ENCODE results near the gene OR2M4. TPM values are rescaled to one million over a fixed set of nuclear protein-coding genes. Genes with fewer than 3 reads are reported as not detected.
"Not testable (repeated sequence)": the region's sequence is repeated elsewhere in the genome, so short reads cannot be mapped to it uniquely, and the experiment has no call there.

OR2M4 gene
- total RNA-seq, result not detected

DNA sequence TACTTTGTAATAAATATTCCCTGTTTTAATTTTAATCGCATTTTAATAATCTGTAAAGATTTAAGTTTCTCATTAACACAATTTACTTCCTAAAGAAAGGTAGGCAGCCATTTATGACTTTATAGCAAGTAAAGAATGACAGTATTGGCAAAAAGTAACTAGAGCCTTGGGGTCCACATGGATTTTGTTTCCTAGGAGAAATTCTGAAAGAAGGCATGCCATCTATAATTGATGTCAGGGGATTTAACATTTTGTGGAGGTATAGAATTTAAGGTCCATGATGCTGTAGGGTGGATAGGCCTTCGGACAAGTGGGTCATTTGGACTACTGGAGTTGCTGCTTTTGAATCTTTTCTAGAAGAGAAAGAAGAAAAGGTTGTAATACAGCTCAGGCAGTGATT is at the start of gene OR2M4:
Gene OR2M4, plus strand, starts transcription at position 301 of the 400 bp plus-strand sequence. CDS start 7,512 bp downstream, outside the sequence.
- no peaks in the 10 kb centered on the region for H3K4me1 Mint-ChIP-seq (ENCODE audit: low read depth)
- H3K9me3 Mint-ChIP-seq, result no peaks in the 10 kb centered on the region
- no peak within 1 kb of the TSS for H3K27ac Mint-ChIP-seq
- CTCF ChIA-PET, result no interaction called here
- DNase-seq, result no peak
- peaks cover 13% of the 10 kb centered on the region for H3K27me3 Mint-ChIP-seq (ENCODE audit: low read depth)
- intact Hi-C loops (cut with micrococcal nuclease), result no loop called here
- no peaks in the 10 kb centered on the region for H3K36me3 Mint-ChIP-seq (ENCODE audit: low read depth)
- no peak within 1 kb of the TSS for H3K4me3 Mint-ChIP-seq

GRCh38 chr1:248183996-248184395 is 47.2 kb upstream of the OR2M4 start:
- no peak overlapping the region for H3K27ac Mint-ChIP-seq
- H3K27me3 Mint-ChIP-seq (ENCODE audit: low read depth), result peaks cover 20% of the 10 kb centered on the region
- DNase-seq, result no peak
- H3K36me3 Mint-ChIP-seq (ENCODE audit: low read depth), result no peaks in the 10 kb centered on the region
- H3K4me1 Mint-ChIP-seq (ENCODE audit: low read depth), result no peaks in the 10 kb centered on the region
- no peak overlapping the region for H3K4me3 Mint-ChIP-seq
- CTCF ChIA-PET, result no interaction called here
- H3K9me3 Mint-ChIP-seq, result peaks cover 2% of the 10 kb centered on the region
- intact Hi-C loops (cut with micrococcal nuclease), result no loop called here

- peaks cover 18% of the 10 kb centered on the region for H3K27me3 Mint-ChIP-seq (ENCODE audit: low read depth)
- DNase-seq, result no peak
- H3K9me3 Mint-ChIP-seq, result peaks cover 5% of the 10 kb centered on the region
- no peak overlapping the region for H3K4me3 Mint-ChIP-seq
- no peaks in the 10 kb centered on the region for H3K36me3 Mint-ChIP-seq (ENCODE audit: low read depth)
- H3K4me1 Mint-ChIP-seq (ENCODE audit: low read depth), result no peaks in the 10 kb centered on the region
- H3K27ac Mint-ChIP-seq, result no peak overlapping the region
- intact Hi-C loops (cut with micrococcal nuclease), result no loop called here
- CTCF ChIA-PET, result no interaction called here
These were observed 43.9 kb upstream of the OR2M4 start for GRCh38 chr1:248187363-248187762.

- Mint-ChIP-seq H3K36me3 (ENCODE audit: low read depth) (no peaks in the 10 kb centered on the region), H3K9me3 (peaks cover 7% of the 10 kb centered on the region), H3K27me3 (ENCODE audit: low read depth) (peaks cover 16% of the 10 kb centered on the region), H3K4me3 (no peak overlapping the region), H3K27ac (no peak overlapping the region), H3K4me1 (ENCODE audit: low read depth) (no peaks in the 10 kb centered on the region)
- intact Hi-C loops (cut with micrococcal nuclease), result no loop called here
- DNase-seq, result no peak
- CTCF ChIA-PET, result interaction anchor here (0.6 kb wide), 1 partner anchor 387 kb away, joined by 3 read pairs; no protein-coding TSS in a partner anchor
These were observed 42.2 kb upstream of the OR2M4 start for GRCh38 chr1:248189026-248189425.

DNA sequence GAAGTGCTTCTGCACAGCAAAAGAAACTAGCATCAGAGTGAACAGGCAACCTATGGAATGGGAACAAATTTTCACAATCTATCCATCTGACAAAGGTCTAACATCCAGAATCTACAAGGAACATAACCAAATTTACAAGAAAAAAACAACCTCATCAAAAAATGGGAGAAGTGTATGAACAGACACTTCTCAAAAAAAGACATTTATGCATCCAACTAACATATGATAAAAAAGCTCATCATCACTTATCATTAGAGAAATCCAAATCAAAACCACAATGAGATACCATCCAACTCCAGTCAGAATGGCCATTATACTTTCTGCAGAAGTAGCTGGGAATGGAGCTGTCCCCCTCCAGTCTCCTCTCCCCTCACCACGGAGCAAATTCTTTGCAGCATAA is 37.1 kb upstream of the OR2M4 start:
- Mint-ChIP-seq H3K36me3 (ENCODE audit: low read depth) (no peaks in the 10 kb centered on the region), H3K27ac (no peak overlapping the region), H3K27me3 (ENCODE audit: low read depth) (no peaks in the 10 kb centered on the region), H3K9me3 (peaks cover 10% of the 10 kb centered on the region), H3K4me1 (ENCODE audit: low read depth) (no peaks in the 10 kb centered on the region), H3K4me3 (no peak overlapping the region)
- intact Hi-C loops (cut with micrococcal nuclease), result no loop called here
- no peak for DNase-seq
- CTCF ChIA-PET, result no interaction called here

DNA sequence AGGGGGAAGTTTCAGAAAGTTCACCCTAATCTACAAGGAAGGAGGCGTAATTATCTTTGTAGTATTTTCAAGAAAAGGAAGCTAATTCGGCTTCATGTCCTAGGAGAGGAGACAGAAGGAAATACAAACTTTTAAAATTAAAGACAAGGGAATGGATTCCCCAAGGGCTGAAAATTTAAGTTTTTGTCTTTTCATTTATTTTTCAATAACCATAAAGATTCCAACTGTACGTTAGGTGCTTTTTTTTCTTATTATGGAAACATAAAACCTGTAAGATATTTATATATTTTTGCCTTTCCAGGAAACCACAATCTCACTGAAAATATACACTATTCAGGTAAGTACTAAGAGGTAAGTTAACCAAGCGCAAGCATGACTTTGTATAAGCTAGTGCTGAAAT is 34.3 kb upstream of the OR2M4 start, which contains the start of gene OR2M3:
Gene OR2M3, plus strand, starts transcription at position 301 of the 400 bp plus-strand sequence. CDS start 5,803 bp downstream, outside the sequence.
- peaks cover 7% of the 10 kb centered on the region for H3K9me3 Mint-ChIP-seq
- no peak within 1 kb of the TSS for H3K4me3 Mint-ChIP-seq
- H3K27me3 Mint-ChIP-seq (ENCODE audit: low read depth), result no peaks in the 10 kb centered on the region
- CTCF ChIA-PET, result no interaction called here
- H3K27ac Mint-ChIP-seq, result no peak within 1 kb of the TSS
- no peaks in the 10 kb centered on the region for H3K4me1 Mint-ChIP-seq (ENCODE audit: low read depth)
- H3K36me3 Mint-ChIP-seq (ENCODE audit: low read depth), result no peaks in the 10 kb centered on the region
- intact Hi-C loops (cut with micrococcal nuclease), result no loop called here
- no peak for DNase-seq

DNA sequence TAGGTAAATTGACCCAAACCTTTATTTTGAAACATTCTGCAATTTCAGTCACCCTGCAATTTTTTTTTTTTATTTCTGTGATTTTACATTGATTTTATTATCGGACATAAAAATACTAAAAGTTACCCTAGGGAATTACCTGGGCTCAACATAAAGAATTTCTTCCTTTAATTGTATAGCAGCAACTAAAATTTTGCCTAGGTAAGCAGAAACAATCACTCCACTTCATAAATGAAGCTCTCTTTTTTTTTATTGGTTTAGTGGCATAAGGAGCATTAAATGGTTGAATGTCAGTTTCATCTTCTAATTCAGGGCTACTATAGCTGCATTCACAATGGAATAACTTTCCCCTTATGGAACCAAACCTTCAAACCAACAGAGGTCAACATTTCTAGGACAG is 15.3 kb upstream of the OR2M4 start:
- no peak overlapping the region for H3K4me3 Mint-ChIP-seq
- no peak for DNase-seq
- no peak overlapping the region for H3K27ac Mint-ChIP-seq
- H3K27me3 Mint-ChIP-seq (ENCODE audit: low read depth), result peaks cover 21% of the 10 kb centered on the region
- CTCF ChIA-PET, result no interaction called here
- H3K4me1 Mint-ChIP-seq (ENCODE audit: low read depth), result no peaks in the 10 kb centered on the region
- H3K9me3 Mint-ChIP-seq, result peaks cover 4% of the 10 kb centered on the region
- intact Hi-C loops (cut with micrococcal nuclease), result no loop called here
- peaks cover 2% of the 10 kb centered on the region for H3K36me3 Mint-ChIP-seq (ENCODE audit: low read depth)

GRCh38 chr1:248225537-248225936 is 5.7 kb upstream of the OR2M4 start:
- Mint-ChIP-seq H3K4me3 (no peak overlapping the region), H3K36me3 (ENCODE audit: low read depth) (no peaks in the 10 kb centered on the region), H3K27me3 (ENCODE audit: low read depth) (peaks cover 13% of the 10 kb centered on the region), H3K4me1 (ENCODE audit: low read depth) (no peaks in the 10 kb centered on the region), H3K9me3 (no peaks in the 10 kb centered on the region), H3K27ac (no peak overlapping the region)
- no peak for DNase-seq
- CTCF ChIA-PET, result no interaction called here
- intact Hi-C loops (cut with micrococcal nuclease), result no loop called here

DNA sequence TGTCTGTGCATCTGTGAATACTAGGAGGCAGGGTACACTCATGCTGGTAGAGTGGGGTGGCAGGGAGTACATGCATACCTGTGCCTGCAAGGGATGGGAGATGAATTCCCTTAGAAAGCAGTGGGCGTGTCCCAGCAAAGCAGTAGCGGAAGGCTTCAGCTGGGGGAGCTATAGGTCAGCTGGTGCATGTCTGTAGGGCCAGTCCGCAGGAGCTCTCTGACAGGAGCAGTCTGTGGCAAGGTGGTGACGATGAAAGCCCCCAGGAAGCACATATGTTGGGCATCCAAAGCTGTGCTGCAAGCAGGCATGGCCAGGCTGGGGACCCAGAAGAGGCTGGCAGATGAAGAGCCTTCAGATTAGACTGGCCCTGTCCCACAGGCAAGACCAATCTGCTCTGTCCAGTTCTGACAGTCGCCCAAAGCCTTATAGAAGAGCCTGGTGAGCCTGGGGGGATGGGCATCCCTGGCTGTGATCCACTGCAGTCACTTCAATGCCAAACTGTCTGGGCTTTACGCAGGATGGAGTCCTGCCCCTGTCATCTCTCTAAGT is 1.8 kb upstream of the OR2M4 start:
- H3K36me3 Mint-ChIP-seq (ENCODE audit: low read depth), result no peaks in the 10 kb centered on the region
- CTCF ChIA-PET, result interaction anchor here (0.5 to 1.1 kb wide), 2 partner anchors 11 to 698 kb away, joined by 3 read pairs; no protein-coding TSS in a partner anchor
- DNase-seq, result no peak

DNA sequence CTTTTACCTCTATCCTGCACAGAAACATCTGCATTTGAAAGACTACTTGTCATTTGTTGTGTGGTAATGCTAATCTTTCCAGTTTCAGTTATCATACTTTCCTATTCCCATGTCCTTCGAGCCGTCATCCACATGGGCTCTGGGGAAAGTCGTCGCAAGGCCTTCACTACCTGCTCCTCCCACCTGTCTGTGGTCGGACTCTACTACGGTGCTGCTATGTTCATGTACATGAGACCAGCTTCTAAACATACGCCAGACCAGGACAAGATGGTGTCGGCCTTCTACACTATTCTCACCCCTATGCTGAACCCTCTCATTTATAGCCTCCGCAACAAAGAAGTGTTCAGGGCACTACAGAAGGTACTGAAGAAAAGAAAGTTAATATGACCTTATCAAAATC is 8.3 kb downstream of the OR2M4 start:
- intact Hi-C loops (cut with micrococcal nuclease), result no loop called here
- no peaks in the 10 kb centered on the region for H3K36me3 Mint-ChIP-seq (ENCODE audit: low read depth)
- no peak for DNase-seq
- CTCF ChIA-PET, result no interaction called here
- H3K9me3 Mint-ChIP-seq, result no peaks in the 10 kb centered on the region
- no peak overlapping the region for H3K4me3 Mint-ChIP-seq
- H3K27ac Mint-ChIP-seq, result no peak overlapping the region
- H3K4me1 Mint-ChIP-seq (ENCODE audit: low read depth), result peaks cover 2% of the 10 kb centered on the region
- peaks cover 13% of the 10 kb centered on the region for H3K27me3 Mint-ChIP-seq (ENCODE audit: low read depth)

More for the DNA sequence above, 1.8 kb upstream of the OR2M4 start:
- Mint-ChIP-seq H3K4me3 (no peak overlapping the region), H3K9me3 (no peaks in the 10 kb centered on the region), H3K27ac (no peak overlapping the region), H3K27me3 (ENCODE audit: low read depth) (peaks cover 11% of the 10 kb centered on the region), H3K4me1 (ENCODE audit: low read depth) (no peaks in the 10 kb centered on the region)
- intact Hi-C loops (cut with micrococcal nuclease), result no loop called here

GRCh38 chr1:248243204-248243603 is 12.0 kb downstream of the OR2M4 start:
- no peak overlapping the region for H3K27ac Mint-ChIP-seq
- CTCF ChIA-PET, result interaction anchor here (0.6 to 1.7 kb wide), 8 partner anchors 8 to 565 kb away, joined by 3 to 4 read pairs (median 3); no protein-coding TSS in a partner anchor
- intact Hi-C loops (cut with micrococcal nuclease), result loop anchor here (1.0 to 10.0 kb wide), 5 partner anchors 159 to 554 kb away; partner anchors contain the start of gene OR2T1
- H3K4me3 Mint-ChIP-seq, result no peak overlapping the region
- peak; percentile 35 for DNase-seq
- peaks cover 2% of the 10 kb centered on the region for H3K4me1 Mint-ChIP-seq (ENCODE audit: low read depth)
- H3K9me3 Mint-ChIP-seq, result no peaks in the 10 kb centered on the region
- peaks cover 12% of the 10 kb centered on the region for H3K27me3 Mint-ChIP-seq (ENCODE audit: low read depth)
- H3K36me3 Mint-ChIP-seq (ENCODE audit: low read depth), result no peaks in the 10 kb centered on the region

DNA sequence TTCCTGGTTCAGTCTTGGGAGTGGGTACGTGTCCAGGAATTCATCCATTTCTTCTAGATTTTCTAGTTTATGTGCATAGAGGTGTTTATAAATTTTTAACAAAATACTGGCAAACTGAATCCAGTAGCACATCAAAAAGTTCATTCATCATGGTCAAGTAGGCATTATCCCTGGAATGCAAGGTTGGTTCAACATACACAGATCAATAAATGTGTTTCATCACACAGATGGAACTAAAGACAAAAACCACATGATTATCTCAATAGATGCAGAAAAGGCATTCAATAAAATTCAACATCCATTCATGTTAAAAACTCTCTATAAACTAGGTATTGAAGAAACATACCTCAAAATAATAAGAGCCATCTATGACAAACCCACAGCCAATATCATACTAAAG is 28.1 kb downstream of the OR2M4 start:
- H3K27me3 Mint-ChIP-seq (ENCODE audit: low read depth); CTCF ChIA-PET; DNase-seq; H3K36me3 Mint-ChIP-seq (ENCODE audit: low read depth); intact Hi-C loops (cut with micrococcal nuclease); H3K4me1 Mint-ChIP-seq (ENCODE audit: low read depth); H3K27ac Mint-ChIP-seq; H3K4me3 Mint-ChIP-seq: not testable (repeated sequence)
- peaks cover 12% of the 10 kb centered on the region for H3K9me3 Mint-ChIP-seq

DNA sequence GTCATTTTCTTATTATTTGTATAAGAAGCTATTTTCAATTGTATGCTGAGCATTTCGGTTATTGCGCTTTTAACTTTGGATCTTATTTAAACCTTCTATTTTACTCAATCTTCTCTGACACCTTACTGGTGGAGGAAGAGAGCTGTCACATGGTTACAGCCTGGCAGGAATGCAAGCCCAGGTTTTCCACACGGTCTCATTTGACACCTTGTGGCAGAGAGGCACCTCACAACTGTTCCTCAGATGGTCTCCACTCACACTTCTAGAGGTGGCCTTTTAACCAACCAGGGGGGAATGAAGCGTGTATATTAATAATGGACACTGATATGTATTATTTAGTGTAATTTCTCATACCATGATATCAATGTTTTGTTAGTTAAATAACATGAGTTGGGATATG is 37.0 kb downstream of the OR2M4 start:
- Mint-ChIP-seq H3K9me3 (peaks cover 2% of the 10 kb centered on the region), H3K27me3 (ENCODE audit: low read depth) (peaks cover 4% of the 10 kb centered on the region), H3K27ac (no peak overlapping the region), H3K4me3 (no peak overlapping the region), H3K36me3 (ENCODE audit: low read depth) (no peaks in the 10 kb centered on the region), H3K4me1 (ENCODE audit: low read depth) (no peaks in the 10 kb centered on the region)
- CTCF ChIA-PET, result no interaction called here
- no peak for DNase-seq
- intact Hi-C loops (cut with micrococcal nuclease), result no loop called here

Data from activated naive CD4-positive, alpha-beta T cell treated with anti-CD3 and anti-CD28 coated beads for 36 hours (primary cell).